K562 treated with DMSO at 1 percent for 12 hours (cell line): ENCODE measurements around the gene MLN. TPM values are rescaled to one million over a fixed set of nuclear protein-coding genes. Genes with fewer than 3 reads are reported as not detected.

Experiments used
- total RNA-seq: library from RNA; unstranded; fragments of 300-600 nt; gene quantifications from 2 replicates; pipeline ENCODE4 v1.2.3, GENCODE V29; 2022; ENCODE audit not compliant: insufficient read depth

Gene MLN, protein sequence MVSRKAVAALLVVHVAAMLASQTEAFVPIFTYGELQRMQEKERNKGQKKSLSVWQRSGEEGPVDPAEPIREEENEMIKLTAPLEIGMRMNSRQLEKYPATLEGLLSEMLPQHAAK
- not detected in 2 replicates for total RNA-seq

DNA sequence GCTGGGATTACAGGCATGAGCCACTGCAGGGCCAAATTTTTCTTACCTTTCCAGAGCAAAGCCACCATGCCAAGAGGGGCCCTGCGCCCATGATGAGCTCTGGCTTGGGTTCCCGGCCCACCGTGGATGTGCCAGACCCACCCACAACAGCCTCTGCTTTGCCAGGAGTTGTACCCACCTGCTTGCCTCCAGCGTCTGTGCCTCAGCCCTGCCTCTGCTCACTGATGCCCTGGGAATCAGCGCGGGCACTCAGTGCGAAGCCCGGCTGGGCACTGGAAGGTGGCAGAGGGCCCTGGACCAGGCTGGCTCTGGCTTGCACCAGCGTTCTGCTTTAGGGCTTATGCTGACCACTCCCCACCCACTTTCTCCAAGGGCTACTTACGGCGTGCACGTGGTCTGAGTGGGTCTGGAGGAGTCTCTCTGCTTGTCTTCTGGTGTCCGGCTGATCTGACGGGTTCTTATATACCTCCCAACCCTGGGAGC is at the start of gene MLN:
MLN (minus strand) TSS at position 433 of the 483 bp plus-strand sequence. CDS start 2,840 bp downstream, outside the sequence.

DNA sequence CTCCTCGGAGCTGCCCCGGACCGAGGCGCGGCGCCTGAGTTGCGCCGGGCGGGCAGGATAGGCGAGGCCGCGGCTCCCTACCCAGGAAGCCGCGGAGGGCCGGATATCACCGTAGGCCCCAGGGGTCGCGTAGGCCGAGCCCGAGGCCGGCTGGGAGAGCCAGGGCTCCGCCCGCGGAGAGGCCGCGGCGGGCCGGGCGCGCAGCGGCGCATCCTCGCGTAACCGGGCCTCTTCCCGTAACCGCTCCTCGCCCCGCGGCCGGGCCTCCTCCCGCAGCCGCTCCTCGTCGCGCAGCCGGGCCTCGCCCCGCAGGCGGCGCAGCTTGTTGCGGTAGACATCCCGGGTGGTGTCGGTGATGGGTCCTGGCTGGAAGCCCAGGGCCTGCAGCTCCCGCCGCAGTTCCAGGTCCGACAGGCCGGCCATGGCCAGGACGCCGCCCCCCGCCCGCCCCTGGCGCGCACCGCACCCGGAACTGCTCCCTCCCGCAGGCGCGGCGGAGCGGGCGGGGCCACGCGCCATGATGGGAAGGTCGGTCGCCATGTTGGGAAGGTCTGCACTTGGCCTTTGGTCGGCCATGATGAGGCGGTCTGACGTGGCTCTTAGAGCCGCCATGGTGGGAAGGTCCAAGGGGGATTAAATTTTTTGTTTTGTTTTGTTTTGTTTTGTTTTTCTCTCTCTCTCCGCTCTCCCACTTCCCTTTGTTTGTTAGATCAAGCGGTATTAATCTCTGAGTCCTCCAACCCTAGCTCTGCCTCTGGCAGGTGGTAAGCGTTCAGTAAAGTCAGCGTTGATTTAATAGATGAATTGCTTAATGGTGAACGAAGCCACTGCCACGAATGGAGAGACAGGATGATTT is 14.9 kb downstream of the MLN start, which contains the start of gene LEMD2:
LEMD2 (minus strand) TSS at position 437 of the 856 bp plus-strand sequence; CDS start at position 423, 14 bp downstream.

DNA sequence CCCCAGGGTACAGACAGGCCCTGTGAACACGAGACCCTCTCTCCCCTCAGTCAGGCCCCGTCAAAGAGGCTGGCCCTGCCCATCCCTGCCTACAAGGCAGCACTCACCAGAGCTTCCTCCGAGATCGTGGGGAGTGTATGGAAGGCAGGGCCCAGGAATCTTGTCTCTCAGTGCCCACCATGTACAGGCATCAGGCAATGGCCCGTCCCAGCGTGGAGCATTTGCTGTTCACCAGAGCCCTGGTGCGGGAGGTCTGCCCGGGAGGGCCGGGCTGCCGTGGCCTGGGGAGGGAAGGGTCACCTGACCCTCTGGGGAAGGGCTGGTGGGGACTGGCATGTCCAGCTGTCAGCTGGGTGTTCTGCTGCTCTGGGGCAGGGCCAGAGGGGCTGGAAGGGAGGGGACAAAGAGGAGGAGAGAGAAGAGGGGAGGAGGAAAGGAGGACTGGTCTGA is 57.1 kb downstream of the MLN start, which contains the start of gene IP6K3:
IP6K3 (minus strand) TSS at position 255 of the 450 bp plus-strand sequence. CDS start 11,429 bp downstream, outside the sequence.

Other genes with a start within 250 kb of the MLN start
- 27.6 and 29.7 TPM in 2 replicates for gene BAK1, start 223.7 kb downstream of the MLN start, total RNA-seq
- 3.9 and 15.4 TPM in 2 replicates for gene ITPR3, start 182.7 kb downstream of the MLN start, total RNA-seq
- gene UQCC2, start 92.3 kb downstream of the MLN start, total RNA-seq, result 70.5 and 103 TPM in 2 replicates
- not detected in 2 replicates for gene IP6K3, start 57.1 kb downstream of the MLN start, total RNA-seq
- gene LEMD2, start 14.9 kb downstream of the MLN start, total RNA-seq, result 52.7 and 59.8 TPM in 2 replicates